Ishikawa (cell line): ENCODE results near the gene UBE2D3.
A peak's percentile ranks its signal among the peaks of the same experiment; 100 is the strongest.

Experiments used
- CEBPB ChIP-seq: IDR thresholded peaks from 2 replicates; pipeline ENCODE4 v1.6.1; 2012
- CREB1 ChIP-seq: IDR thresholded peaks from 2 replicates; pipeline ENCODE4 v1.6.1; 2012; ENCODE audit warnings: low read depth
- EGR1 ChIP-seq: IDR thresholded peaks from 2 replicates; pipeline ENCODE4 v1.6.1; 2012
- EP300 ChIP-seq: IDR thresholded peaks from 2 replicates; pipeline ENCODE4 v1.6.1; 2012; ENCODE audit warnings: borderline replicate concordance
- FOXM1 ChIP-seq: IDR thresholded peaks from 2 replicates; pipeline ENCODE4 v1.6.1; 2012; ENCODE audit warnings: low read depth, borderline replicate concordance
- MAX ChIP-seq: IDR thresholded peaks from 2 replicates; pipeline ENCODE4 v1.6.1; 2012
- NFIC ChIP-seq: IDR thresholded peaks from 2 replicates; pipeline ENCODE4 v1.6.1; 2012
- RAD21 ChIP-seq: IDR thresholded peaks from 2 replicates; pipeline ENCODE4 v1.6.1; 2012; ENCODE audit warnings: low read depth
- REST ChIP-seq: IDR thresholded peaks from 2 replicates; pipeline ENCODE4 v1.6.1; 2012; ENCODE audit warnings: low read depth, mild to moderate bottlenecking
- TAF1 ChIP-seq: IDR thresholded peaks from 2 replicates; pipeline ENCODE4 v1.6.1; 2012; ENCODE audit warnings: low read depth, mild to moderate bottlenecking
- TCF12 ChIP-seq: IDR thresholded peaks from 2 replicates; pipeline ENCODE4 v1.6.1; 2012; ENCODE audit warnings: low read depth
- TEAD4 ChIP-seq: IDR thresholded peaks from 2 replicates; pipeline ENCODE4 v1.6.1; 2012
- USF1 ChIP-seq: IDR thresholded peaks from 2 replicates; pipeline ENCODE4 v1.6.1; 2012
- YY1 ChIP-seq: IDR thresholded peaks from 2 replicates; pipeline ENCODE4 v1.6.1; 2012; ENCODE audit warnings: low read depth
- ZBTB7A ChIP-seq: IDR thresholded peaks from 2 replicates; pipeline ENCODE4 v1.6.1; 2012; ENCODE audit warnings: low read depth

UBE2D3 gene

DNA sequence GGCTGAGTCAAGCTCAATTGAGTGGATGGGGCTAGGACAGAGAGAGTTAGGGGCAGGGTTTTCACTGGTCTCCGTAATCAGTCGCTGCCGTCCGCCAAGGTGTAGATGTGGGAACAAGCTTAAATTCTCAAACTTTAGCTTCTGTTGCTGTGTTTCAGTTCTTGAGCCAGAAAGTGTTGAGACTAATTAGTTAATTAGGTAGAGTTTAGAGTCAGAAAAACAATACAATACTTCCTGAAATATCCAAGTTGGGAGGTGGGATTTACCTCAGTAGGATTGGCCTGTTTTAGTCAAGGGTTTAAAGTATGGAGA, 1.1 kb upstream of the UBE2D3 start:
- TF ChIP-seq FOXM1 (no peak), EGR1 (no peak), YY1 (no peak), EP300 (no peak), USF1 (no peak), TEAD4 (no peak), MAX (no peak), NFIC (no peak), TCF12 (no peak), REST (no peak), CREB1 (no peak), TAF1 (no peak)

DNA sequence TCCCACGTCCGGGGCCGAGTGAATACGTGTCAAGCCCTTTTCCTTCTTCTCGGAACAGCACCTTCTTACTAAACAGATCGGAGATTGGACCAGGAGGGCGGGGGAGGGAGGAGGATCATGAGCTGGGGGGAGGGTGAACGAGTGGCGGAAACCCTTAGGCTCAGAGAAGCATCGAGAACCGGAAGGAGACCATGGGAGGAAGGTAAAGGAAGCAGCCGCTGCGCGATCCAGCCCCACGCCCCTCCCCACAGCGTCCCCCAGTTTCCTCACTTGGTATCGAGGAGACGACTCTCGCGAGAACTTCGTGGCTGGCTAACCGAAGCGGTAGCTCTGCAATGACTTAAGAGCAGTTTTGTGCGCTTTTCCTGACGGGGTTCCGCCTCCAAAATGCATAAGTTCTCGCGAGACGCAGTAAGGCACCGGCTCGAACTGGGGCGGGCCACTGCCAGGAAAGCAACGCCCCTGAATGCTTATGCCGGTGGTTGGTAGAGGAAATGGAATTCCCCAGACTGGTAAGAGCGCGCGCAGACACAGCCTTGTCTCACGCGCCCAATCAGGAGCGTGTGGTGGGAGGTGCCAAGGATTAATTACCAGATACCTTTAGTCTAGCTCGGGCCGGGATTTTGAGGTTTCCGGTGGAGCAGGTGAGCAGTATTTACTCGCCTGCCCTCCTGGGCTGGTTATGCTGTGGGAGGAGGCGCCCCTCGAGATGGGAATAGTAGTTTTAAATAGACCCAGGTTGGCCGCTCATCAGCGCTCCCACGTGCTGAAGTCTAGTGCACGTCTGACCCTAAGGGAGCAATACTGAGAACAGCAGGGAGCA, 534 bp upstream of the UBE2D3 start:
- no peak for TF ChIP-seq REST
- peak; percentile 47; the same call in 1 of the 2 replicates for TF ChIP-seq USF1
- no peak for TF ChIP-seq NFIC
- TF ChIP-seq CREB1: peak; percentile 40; the same call in 1 of the 2 replicates
- peak; percentile 43; the same call in 1 of the 2 replicates for TF ChIP-seq TAF1
- TF ChIP-seq YY1: no peak
- TF ChIP-seq MAX: peak; percentile 84
- peak; percentile 8; the same call in 1 of the 2 replicates for TF ChIP-seq RAD21
- TF ChIP-seq ZBTB7A: no peak
- no peak; the same call in 1 of the 2 replicates for TF ChIP-seq FOXM1
- TF ChIP-seq CEBPB: peak; percentile 1; the same call in 1 of the 2 replicates
- TF ChIP-seq TCF12: peak; percentile 39; the same call in 1 of the 2 replicates
- TF ChIP-seq EGR1: no peak
- TF ChIP-seq TEAD4: peak; percentile 57
- no peak; the same call in 1 of the 2 replicates for TF ChIP-seq EP300

DNA sequence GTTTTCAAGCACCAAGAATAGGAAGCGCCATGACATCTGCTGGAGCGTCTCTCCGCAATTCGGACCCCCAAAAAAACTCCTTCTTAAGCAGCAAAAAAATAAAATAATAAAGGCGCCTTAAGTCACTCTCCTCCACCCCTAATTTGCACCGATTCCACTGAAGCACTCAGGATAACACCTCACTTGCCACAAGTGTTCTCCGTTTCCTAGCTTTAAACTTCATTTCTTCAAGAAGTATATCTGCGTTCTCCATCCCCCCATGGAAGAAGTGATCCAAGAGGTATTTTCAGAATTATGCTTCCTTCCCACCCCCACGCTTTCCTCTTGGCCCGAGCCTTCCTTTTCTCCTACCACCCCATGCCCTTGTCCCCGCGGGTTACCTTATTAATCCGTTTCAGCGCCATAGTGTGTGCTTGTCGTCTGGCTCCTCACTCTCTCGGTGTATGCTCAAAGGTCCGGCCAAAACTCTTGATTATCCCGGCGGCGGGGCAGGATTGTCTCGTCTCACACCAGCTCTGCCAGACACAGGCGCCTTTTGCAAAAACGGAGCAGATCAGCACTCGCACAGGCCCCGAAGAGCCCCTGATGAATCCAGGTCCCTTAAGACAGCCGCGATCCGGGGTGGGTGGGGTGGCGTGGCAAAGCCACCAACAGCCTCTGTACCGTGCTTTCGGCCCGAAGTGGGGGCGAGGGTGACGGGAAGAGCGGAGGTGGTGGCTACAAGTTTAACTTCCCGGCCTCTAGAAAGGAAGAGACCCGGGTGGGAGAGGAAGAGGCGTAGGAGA, 1.1 kb downstream of the UBE2D3 start:
- TF ChIP-seq NFIC: no peak
- TF ChIP-seq ZBTB7A: 0 out of 2 replicates have a peak, but pooled peaks have one; percentile 1
- TF ChIP-seq TEAD4: no peak
- no peak for TF ChIP-seq CREB1
- no peak for TF ChIP-seq CEBPB
- no peak for TF ChIP-seq USF1
- no peak for TF ChIP-seq MAX
- no peak for TF ChIP-seq EP300

DNA sequence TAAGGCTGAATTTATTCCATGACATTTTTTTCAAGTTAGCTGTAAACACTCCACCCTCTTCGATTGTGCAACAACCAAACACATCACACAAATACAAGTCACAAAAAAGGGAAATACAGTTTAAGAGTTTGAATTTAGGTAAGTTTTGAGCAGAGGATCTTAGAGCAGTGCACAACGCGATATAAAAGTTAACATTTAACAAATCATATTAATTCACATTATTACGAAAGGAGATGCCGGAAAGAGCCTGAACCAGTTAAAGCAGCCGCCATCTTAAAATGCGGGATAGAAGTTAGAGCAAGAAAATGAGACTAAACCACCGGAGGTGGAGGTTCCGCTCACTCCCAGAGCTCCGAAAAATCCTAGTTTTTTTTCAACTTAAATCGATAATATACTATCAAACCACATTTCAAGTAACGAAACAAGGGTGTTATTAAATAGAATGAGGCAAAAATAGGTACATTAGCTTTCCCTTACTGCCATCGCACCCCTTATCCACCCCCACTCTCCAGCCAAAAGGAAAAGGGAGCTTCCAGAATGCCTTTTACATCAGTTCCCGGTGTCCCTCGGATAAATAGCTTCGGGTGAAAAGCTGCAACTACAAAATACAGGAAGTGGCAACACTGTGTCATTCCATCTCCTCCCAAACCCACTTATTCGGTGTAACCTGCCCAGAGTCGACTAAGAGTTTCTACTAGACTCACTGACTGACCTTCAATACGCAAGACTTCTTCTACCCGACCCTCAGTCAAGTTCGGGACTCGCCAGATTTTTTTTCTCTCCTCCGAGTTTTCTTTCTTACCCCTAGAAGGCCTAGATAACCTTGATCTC, 1.9 kb downstream of the UBE2D3 start:
- TF ChIP-seq EP300 (no peak), YY1 (peak; percentile 80), TAF1 (no peak), CEBPB (peak; percentile 94)
